GM04504 (cell line): Measurements from ENCODE around the gene DNM3.

ENCODE experiments used
- DNase-seq: peaks from one replicate; pipeline ENCODE4 v3.0.0-alpha.2; 2012; ENCODE audit warnings: low read depth

The DNM3 gene

DNA sequence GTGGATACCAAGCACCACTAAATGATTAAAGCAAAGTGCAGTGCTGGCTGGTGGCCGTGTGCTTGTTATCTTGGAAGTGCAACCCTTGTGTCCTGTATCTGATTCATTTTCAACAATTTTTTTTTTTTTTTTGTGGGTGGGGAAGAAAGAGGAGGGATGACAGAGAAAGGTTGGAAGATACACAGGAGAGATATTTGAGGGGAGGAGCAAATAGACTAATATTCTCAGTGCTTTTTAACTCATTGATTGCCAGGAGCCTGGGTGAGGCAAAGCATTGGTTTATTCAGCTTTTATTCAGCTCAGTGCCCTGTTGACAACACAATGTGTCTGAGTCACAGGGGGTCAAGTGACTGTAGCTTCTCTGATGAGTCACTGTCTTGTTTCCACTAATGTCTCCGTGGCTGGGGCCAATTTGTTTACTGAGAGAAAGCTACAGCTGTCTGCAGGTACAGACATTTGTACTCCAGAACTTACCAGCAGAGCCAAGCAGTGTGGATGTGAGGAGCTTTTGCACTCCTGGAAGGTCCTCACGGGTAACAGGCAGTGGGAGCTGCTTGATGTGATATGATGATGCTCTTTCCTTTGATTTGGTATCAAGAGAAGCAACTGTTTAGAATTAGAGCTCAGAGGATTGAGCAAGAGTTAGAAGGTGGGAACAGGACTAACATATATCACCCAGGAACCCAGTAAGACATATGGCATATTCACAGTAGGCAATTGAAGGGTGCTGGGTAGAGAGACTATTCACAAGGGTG lies 23.6 kb upstream of the DNM3 start:
- peak; percentile 67 for DNase-seq

GRCh38 chr1:171819946-171820345 lies 21.4 kb upstream of the DNM3 start:
- DNase-seq, result no peak

DNA sequence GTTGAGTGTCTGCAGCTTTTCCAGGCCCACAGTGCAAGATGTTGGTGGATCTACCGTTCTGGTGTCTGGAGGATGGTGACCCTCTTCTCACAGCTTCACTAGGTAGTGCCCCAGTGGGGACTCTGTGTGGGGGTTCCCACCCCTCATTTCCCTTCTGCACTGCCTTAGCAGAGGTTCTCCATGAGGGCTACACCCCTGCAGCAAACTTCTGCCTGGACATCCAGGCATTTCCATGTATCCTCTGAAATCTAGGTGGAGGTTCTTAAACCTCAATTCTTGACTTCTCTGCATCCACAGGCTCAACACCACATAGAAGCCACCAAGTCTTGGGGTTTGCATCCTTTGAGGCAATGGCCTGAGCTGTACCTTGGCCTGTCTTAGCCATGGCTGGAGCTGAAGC lies 14.3 kb upstream of the DNM3 start:
- DNase-seq, result no peak

DNA sequence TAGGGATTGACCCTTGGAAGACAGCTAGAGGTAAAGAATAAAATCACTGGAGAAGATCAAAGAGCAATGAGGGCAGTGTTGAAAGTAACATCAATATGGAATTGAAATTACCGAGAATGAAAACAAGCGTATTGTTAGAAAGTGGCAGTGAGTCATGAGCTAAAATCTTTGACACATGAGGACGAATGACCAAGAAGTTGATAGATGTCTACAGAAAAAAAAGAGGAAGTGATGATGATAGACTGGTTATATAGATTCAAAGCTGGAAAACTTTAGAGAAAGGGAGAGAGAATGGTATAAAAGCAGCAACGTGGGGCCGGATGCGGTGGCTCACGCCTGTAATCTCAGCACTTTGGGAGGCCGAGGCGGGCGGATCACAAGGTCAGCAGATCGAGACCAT lies 12.5 kb upstream of the DNM3 start:
- DNase-seq, result no peak

DNA sequence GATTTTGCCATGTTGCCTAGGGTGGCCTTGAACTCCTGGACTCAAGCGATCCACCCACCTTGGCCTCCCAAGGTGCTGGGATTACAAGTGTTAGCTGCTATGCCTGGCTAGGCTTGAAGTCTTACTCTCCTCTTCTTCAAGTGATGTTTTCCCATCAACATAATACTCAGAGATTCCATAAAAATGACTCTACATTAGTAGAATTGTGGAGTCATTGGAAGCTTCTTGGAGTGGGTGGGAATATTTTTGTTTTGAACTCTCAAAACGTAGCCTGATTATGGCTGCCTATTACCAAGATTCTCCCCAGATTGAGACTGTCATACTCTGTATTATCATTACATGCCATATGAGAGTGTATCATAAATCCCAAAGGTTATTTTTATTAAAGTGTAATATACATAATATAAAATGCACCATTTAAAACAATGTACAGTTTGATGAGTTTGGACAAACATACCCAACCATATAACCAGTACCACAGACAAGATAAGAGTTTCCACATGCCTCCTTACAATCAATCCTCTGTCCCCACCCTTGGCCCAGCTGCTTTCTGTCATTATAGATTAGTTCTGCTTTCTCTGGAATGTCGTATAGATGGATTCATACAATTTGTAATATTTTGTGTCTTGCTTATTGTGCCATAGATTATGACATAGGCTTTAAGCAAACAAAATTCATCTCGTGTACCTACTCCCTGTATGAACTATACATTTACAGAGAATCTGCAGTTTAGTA lies 8.0 kb upstream of the DNM3 start:
- DNase-seq, result no peak

DNA sequence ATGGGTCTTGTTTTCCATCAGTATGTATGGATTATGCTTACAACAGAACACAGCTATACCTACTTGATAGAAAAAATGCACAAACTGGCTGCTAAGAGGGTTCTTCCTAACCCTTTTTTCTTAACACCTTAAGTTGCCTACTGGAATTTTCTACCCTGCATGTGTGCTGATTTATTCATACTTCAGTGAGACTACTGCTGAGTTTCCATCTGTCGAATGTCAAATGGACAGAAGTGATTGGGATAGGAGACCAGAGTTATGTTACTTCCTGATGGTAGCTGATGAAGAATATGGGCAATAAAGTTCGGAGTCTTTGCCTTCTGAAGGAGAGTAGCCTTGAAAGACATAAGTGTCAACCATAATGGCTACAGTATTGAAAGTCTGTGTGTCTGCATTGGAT lies 6.5 kb upstream of the DNM3 start:
- DNase-seq, result no peak

DNA sequence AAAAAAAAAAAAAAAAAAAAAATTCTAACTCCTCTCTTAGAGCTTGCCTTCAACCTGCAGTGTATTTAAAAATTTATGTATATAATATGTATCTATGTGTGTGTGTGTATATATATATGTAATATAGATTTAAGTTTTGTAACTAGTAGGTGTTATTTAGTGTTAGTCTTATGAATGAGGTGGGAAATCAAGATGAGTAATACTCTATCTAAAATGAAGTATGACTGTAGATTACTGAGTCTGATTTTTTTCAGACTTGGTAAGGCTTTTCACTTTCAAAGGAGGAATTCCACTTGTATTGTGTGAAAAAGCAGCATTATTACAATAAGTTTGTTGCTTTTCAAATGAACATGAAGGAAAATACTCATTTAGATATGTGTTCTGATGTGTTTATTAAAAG lies 5.4 kb upstream of the DNM3 start:
- no peak for DNase-seq

GRCh38 chr1:171841931-171842761 lies 848 bp downstream of the DNM3 start:
- no peak for DNase-seq

GRCh38 chr1:171844381-171844780 lies 3.1 kb downstream of the DNM3 start:
- no peak for DNase-seq

DNA sequence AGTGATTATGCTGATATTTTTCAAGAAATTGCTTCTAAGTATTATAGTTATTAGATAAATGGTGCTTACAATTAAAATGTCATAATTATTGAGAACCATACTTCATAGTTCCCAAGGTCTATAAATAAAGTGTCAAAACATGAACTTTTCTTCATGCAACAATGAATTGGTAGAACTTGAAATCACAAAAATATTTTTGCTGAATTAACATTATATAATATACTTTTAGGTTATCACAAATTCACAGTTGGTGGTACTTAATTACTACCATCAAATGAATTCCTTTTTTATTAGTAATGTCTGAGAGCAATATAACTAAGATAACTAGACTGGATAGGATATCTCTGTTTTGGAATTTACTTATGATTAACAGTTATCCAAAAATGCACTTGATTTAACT lies 4.7 kb downstream of the DNM3 start:
- no peak for DNase-seq

GRCh38 chr1:171849245-171849898 lies 8.1 kb downstream of the DNM3 start:
- DNase-seq, result no peak

DNA sequence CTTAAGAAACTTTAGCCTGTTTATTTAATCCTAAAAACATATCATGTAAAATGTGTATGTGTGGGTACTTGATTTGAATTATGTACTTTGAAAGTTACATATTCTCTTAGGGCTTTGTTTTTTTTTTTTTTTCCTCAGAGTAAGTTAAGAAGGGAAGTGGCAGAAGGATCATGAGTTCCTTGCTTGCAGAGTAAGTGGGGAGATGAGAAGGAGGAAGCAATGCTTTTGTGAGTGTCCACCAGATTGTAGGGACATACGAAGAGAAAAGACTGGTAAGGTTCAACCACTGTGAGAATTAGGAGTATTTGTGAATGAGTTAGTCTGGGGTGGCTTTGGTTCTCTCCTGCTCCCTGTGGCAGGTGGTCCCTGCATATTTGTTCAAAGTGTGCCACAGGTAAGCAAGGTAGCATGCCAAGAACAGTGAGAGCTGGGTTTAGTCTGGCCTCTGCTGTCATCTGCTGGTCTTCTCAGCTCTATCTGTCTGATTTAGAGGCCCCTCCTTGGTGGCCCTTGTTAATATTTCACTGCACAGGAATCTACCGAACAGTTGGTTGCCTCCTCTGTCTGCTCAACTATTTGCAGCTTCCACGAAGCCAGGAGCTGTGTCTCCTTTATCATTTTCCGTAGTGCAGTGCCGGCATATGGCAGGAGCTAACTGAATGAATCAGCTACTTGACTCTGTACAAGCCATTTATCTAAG lies 9.5 kb downstream of the DNM3 start:
- DNase-seq, result no peak

- peak; percentile 10 for DNase-seq
These were observed 11.0 kb downstream of the DNM3 start for GRCh38 chr1:171852272-171852671.

DNA sequence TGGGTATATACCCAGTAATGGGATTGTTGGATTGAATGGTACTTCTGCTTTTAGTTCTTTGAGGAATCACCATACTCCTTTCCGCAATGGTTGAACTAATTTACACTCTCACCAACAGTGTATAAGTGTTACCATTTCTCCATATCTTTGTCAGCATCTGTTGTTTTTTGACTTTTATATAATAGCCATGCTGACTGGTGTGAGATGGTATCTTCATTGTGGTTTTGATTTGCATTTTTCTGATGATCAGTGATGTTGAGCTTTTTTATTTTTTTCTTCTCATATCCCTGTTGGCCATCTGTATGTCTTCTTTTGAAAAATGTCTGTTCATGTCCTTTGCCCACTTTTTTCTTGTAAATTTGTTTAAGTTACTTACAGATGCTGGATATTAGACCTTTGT lies 14.1 kb downstream of the DNM3 start:
- DNase-seq, result no peak

GRCh38 chr1:171858696-171859095 lies 17.4 kb downstream of the DNM3 start:
- no peak for DNase-seq

DNA sequence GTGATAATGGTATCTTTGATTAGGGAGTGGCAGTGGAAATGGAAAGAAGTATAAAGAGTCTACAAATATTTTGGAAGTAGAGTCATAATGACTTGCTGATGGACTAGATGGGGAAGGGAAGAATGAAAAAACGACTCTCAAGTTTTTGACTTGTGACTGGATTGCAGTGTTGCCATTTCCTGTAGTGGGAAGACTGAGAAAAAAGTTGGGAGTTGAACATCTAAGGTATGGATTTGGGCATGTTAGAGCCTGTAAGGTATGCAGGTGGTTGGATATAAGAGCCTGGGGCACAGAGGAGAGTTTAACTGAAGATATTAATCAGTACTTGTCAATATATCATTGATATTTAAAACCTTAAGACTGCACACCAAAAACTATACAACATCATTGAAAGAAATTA lies 19.4 kb downstream of the DNM3 start:
- no peak for DNase-seq

DNA sequence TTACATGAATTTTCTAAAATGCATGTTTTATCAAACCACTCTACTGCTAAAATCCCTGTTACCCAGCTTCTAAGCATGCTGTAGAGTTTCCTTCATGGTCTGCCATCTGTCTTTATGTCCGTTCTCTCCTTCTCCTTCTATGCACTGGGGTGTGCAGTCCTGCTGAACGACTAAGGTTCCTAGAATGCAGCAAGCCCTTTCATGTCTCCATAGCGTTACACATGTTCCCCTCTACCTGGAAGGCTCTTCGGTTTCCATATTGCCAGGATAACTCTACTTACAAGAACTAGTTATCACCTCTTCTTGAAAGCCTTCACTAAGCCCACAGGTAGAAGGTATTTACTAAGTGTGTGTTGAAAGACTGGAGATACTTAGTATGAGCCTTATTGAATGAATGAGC lies 22.2 kb downstream of the DNM3 start:
- no peak for DNase-seq

GRCh38 chr1:171864308-171864707 lies 23.0 kb downstream of the DNM3 start:
- DNase-seq, result no peak

DNA sequence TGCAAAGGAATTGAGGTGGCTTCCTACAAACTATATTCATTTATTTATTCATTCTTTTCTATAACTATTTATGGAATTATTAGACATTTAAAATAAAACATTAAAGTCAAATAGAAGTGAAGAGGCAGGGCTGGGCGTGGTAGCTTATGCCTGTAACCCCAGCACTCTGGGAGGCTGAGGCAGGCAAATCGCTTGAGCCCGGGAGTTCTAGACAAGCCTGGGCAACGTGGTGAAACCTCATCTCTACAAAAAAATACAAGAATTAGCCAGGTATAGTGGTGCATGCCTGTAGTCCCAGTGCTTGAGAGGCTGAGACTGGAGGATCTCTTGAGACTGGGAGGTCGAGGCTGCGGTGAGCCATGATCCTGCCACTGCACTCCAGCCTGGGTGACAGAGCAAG lies 23.8 kb downstream of the DNM3 start:
- no peak for DNase-seq

- no peak for DNase-seq
These were observed 25.9 kb downstream of the DNM3 start for GRCh38 chr1:171867236-171867635.

DNA sequence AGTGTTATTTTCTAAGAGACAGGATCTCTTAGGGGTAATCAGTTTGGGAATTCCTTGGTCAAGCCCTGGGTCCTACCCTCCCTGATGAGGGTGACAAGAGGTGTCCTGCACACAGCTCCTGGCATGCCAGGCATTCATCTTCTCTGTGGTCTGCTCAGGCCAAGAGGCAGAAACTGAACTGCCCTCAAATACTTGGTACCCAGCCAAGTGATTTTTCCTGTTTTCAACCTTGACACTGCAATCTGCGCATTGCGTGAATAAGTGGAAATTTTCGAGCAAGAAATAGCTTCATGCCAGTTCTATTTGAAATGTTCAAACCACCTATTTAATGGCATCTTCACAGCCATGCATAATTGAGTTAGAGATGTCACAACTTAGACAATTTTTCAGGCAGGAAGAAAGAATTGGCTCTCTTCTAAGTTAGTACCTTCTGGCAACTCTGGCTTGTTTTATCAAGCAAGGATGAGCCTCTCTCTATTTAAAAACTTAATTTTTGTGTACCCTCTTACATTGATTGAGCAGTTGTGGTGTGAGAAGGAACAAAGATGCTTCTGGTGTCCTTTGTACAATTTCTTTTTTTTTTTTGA lies 27.0 kb downstream of the DNM3 start:
- no peak for DNase-seq
